Neural cell (in vitro differentiated cells): ENCODE results near the gene NXF1. TPM values are rescaled to one million over a fixed set of nuclear protein-coding genes. Genes with fewer than 3 reads are reported as not detected.
A peak's percentile ranks its signal among the peaks of the same experiment; 100 is the strongest.
"Not testable (repeated sequence)": the region's sequence is repeated elsewhere in the genome, so short reads cannot be mapped to it uniquely, and the experiment has no call there.

Source experiments
- H2AFZ ChIP-seq: fragments of 200-600, 300-800 bp; sonication (generic), shearing (Covaris generic); 2 replicates; pipeline ENCODE4 v1.6.0; 2014; ENCODE audit warnings: low read depth, mild to moderate bottlenecking, antibody characterized with exemption, low read length, moderate library complexity
- H3F3A ChIP-seq: fragments of 200-600 bp; shearing (Covaris generic); 2 replicates; pipeline ENCODE4 v1.6.1; 2016; ENCODE audit warnings: mild to moderate bottlenecking, moderate library complexity, mixed read lengths, antibody characterized with exemption, low read length; ENCODE audit not compliant: insufficient read depth, poor library complexity, severe bottlenecking
- H3K27ac ChIP-seq: fragments of 200-600, 300-800 bp; sonication (generic), shearing (Covaris generic); 2 replicates; pipeline ENCODE4 v1.5.1; 2014; ENCODE audit warnings: mild to moderate bottlenecking, low read length, moderate library complexity
- H3K27me3 ChIP-seq: fragments of 300-800, 200-600 bp; sonication (generic), shearing (Covaris generic); 2 replicates; pipeline ENCODE4 v1.6.0; 2014; ENCODE audit warnings: mild to moderate bottlenecking, low read depth, low read length, moderate library complexity; ENCODE audit not compliant: insufficient read depth
- H3K36me3 ChIP-seq: fragments of 300-800, 200-600 bp; sonication (generic), shearing (Covaris generic); 2 replicates; pipeline ENCODE4 v1.5.1; 2014; ENCODE audit warnings: mild to moderate bottlenecking, antibody characterized with exemption, low read length, moderate library complexity; ENCODE audit not compliant: insufficient read depth
- H3K4me2 ChIP-seq: fragments of 300-800, 200-600 bp; sonication (generic), shearing (Covaris generic); 2 replicates; pipeline ENCODE4 v1.6.0; 2014; ENCODE audit warnings: mild to moderate bottlenecking, low read length
- H3K4me3 ChIP-seq: fragments of 300-800, 200-600 bp; sonication (generic), shearing (Covaris generic); 2 replicates; pipeline ENCODE4 v1.5.1; 2014; ENCODE audit warnings: mild to moderate bottlenecking, low read length, moderate library complexity
- H3K79me2 ChIP-seq: fragments of 200-600 bp; shearing (Covaris generic); replicated peaks from 2 replicates; pipeline ENCODE4 v1.6.0; 2014; ENCODE audit warnings: mild to moderate bottlenecking, low read length, moderate library complexity; ENCODE audit not compliant: insufficient read depth
- H3K9ac ChIP-seq: fragments of 300-800, 200-600 bp; sonication (generic), shearing (Covaris generic); 2 replicates; pipeline ENCODE4 v1.6.1; 2016; ENCODE audit warnings: mild to moderate bottlenecking, low read length, mixed read lengths
- H3K9me2 ChIP-seq: fragments of 200-600 bp; shearing (Covaris generic); 2 replicates; pipeline ENCODE4 v1.6.1; 2016; ENCODE audit warnings: mild to moderate bottlenecking, low read length, mixed read lengths; ENCODE audit not compliant: insufficient read depth
- H3K9me3 ChIP-seq: fragments of 200-600, 300-800 bp; sonication (generic), shearing (Covaris generic); 2 replicates; pipeline ENCODE4 v1.6.1; 2016; ENCODE audit warnings: mild to moderate bottlenecking, mixed run types, low read length, moderate library complexity, mixed read lengths
- H4K20me1 ChIP-seq: fragments of 200-600 bp; shearing (Covaris generic); 2 replicates; pipeline ENCODE4 v1.6.1; 2016; ENCODE audit warnings: mild to moderate bottlenecking, mixed run types; ENCODE audit not compliant: insufficient read depth
- EZH2 ChIP-seq: fragments of 200-600, 300-800 bp; shearing (Covaris generic), sonication (generic); IDR thresholded peaks from 2 replicates; pipeline ENCODE4 v1.6.1; 2014; ENCODE audit warnings: antibody characterized with exemption, low read length, borderline replicate concordance, mild to moderate bottlenecking; ENCODE audit not compliant: insufficient read depth, poor library complexity, severe bottlenecking
- MXI1 ChIP-seq: fragments of 450-650 bp; conservative IDR thresholded peaks from 2 replicates; pipeline ENCODE4 v1.6.1; 2014; ENCODE audit warnings: antibody characterized with exemption, mild to moderate bottlenecking; ENCODE audit not compliant: poor library complexity, severe bottlenecking
- POLR2AphosphoS5 ChIP-seq: IDR thresholded peaks from 2 replicates; pipeline ENCODE4 v1.6.1; 2012
- SMC3 ChIP-seq: fragments of 450-650 bp; conservative IDR thresholded peaks from 2 replicates; pipeline ENCODE4 v1.6.1; 2014; ENCODE audit warnings: antibody characterized with exemption, mild to moderate bottlenecking, moderate library complexity; ENCODE audit not compliant: poor library complexity
- TAF1 ChIP-seq: IDR thresholded peaks from 2 replicates; pipeline ENCODE4 v1.6.1; 2012; ENCODE audit warnings: low read depth
- polyA plus RNA-seq: library from polyadenylated mRNA; depleted of rRNA; stranded (reverse); fragments of >200 nt; gene quantifications from 2 replicates; pipeline ENCODE4 v1.2.3, GENCODE V29; 2014
- TF ChIP-seq, protein P1 (sequence below): fragments of 450-650 bp; IDR thresholded peaks from 2 replicates; pipeline ENCODE4 v1.5.1; 2014; ENCODE audit warnings: antibody characterized with exemption, mild to moderate bottlenecking, moderate library complexity; ENCODE audit not compliant: poor library complexity, severe bottlenecking

The NXF1 gene
- polyA plus RNA-seq, 1 donor from 2014 or later: 26.0 TPM

DNA sequence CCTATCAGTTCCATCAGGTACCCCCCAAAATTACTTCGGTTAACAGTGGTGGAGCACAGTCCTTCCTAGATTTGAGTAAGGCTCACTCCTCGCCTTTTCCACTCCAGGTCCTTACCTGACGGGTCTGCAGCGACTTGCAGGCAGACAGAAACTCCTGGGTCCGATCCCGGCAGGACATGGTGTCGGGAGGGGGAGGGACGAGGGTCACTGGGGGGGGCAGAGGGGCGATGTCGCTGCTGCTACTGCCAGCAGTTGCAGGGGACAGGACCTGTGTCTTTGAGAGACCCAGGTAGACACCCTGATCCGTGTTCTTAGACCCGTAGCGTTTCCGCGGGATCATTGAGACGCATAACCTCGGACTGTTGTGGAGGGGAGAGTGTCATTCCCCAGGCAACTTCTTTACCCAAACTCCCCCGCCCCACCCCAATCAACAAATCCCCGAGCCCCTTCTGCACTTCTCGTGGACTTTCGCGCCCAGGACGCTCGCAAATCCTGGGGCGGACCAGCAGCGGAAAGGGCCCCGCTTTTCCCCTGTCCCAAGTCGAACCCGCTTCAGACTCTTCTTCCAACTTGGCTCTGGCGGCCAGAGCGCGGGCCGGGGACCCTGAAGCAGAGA lies 25.8 kb upstream of the NXF1 start:
- Histone ChIP-seq H3K4me2 (peak overlapping the region; percentile 72), H3K4me3 (peak overlapping the region; percentile 98), H4K20me1 (no peaks in the 10 kb centered on the region), H3K36me3 (no peaks in the 10 kb centered on the region), H3K9ac (peak overlapping the region; percentile 95), H3K9me2 (no peaks in the 10 kb centered on the region), H3K27ac (peak overlapping the region; percentile 91), H3F3A (no peaks in the 10 kb centered on the region), H3K79me2 (peaks cover 32% of the 10 kb centered on the region), H3K9me3 (no peaks in the 10 kb centered on the region), H2AFZ (peak overlapping the region; percentile 33), H3K27me3 (no peaks in the 10 kb centered on the region)
- TF ChIP-seq MXI1 (no peak), POLR2AphosphoS5 (no peak), EZH2 (no peak), SMC3 (no peak), TAF1 (no peak)
- TF ChIP-seq, protein P1, sequence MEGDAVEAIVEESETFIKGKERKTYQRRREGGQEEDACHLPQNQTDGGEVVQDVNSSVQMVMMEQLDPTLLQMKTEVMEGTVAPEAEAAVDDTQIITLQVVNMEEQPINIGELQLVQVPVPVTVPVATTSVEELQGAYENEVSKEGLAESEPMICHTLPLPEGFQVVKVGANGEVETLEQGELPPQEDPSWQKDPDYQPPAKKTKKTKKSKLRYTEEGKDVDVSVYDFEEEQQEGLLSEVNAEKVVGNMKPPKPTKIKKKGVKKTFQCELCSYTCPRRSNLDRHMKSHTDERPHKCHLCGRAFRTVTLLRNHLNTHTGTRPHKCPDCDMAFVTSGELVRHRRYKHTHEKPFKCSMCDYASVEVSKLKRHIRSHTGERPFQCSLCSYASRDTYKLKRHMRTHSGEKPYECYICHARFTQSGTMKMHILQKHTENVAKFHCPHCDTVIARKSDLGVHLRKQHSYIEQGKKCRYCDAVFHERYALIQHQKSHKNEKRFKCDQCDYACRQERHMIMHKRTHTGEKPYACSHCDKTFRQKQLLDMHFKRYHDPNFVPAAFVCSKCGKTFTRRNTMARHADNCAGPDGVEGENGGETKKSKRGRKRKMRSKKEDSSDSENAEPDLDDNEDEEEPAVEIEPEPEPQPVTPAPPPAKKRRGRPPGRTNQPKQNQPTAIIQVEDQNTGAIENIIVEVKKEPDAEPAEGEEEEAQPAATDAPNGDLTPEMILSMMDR: no peak

DNA sequence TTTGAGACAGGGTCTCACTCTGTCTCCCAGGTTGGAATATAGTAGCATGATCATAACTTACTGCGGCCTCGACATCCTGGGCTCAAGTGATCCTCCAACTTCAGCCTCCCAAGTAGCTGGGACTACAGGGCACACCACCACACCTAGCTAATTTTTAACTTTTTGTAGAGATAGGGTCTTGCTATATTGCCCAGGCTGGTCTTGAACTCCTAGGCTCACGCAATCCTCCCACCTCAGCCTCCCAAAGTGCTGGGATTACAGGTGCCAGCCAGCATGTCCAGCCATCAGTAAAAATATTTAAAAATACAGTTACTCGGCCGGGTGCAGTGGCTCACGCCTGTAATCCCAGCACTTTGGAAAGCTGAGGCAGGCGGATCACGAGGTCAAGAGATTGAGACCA lies 22.9 kb upstream of the NXF1 start:
- H3K9ac ChIP-seq, H3F3A ChIP-seq, H4K20me1 ChIP-seq, H3K27me3 ChIP-seq, H3K9me3 ChIP-seq, H2AFZ ChIP-seq, H3K4me3 ChIP-seq, H3K27ac ChIP-seq, H3K4me2 ChIP-seq, H3K36me3 ChIP-seq, H3K9me2 ChIP-seq: not testable (repeated sequence)
- H3K79me2 ChIP-seq: peaks cover 31% of the 10 kb centered on the region

DNA sequence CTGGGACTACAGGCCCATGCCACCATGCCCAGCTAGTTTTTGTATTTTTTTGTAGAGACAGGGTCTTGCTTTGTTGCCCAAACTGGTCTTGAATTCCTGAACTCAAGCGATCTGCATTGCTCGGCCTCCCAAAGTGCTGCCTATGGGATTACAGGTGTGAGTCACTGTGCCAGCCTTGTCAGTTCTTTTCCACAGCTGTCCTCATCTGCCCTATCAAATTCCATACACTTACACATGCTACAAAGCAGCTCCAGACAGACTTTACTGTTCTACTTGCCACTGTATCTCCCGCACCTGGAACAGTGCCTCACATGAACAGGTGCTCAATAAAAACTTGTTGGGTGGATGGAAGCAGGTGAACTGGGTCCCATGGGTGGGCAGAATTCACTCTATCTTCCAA lies 18.4 kb upstream of the NXF1 start:
- H3F3A ChIP-seq: no peaks in the 10 kb centered on the region
- no peaks in the 10 kb centered on the region for H3K9me3 ChIP-seq
- H3K36me3 ChIP-seq: peaks cover 4% of the 10 kb centered on the region
- no peak overlapping the region for H3K9ac ChIP-seq
- H3K27me3 ChIP-seq: no peaks in the 10 kb centered on the region
- no peak overlapping the region for H2AFZ ChIP-seq
- H3K27ac ChIP-seq: no peak overlapping the region
- no peaks in the 10 kb centered on the region for H3K9me2 ChIP-seq
- no peak overlapping the region for H3K4me3 ChIP-seq
- no peak overlapping the region for H3K4me2 ChIP-seq
- TF ChIP-seq, protein P1: no peak
- H3K79me2 ChIP-seq: no peaks in the 10 kb centered on the region
- H4K20me1 ChIP-seq: no peaks in the 10 kb centered on the region
